Panc1 (cell line): ENCODE data around the gene ERFL. TPM values are rescaled to one million over a fixed set of nuclear protein-coding genes. Genes with fewer than 3 reads are reported as not detected.

ENCODE experiments used
- ATAC-seq: fragments of 200-7000 bp; cut with Tn5 transposase; 2 replicates; pipeline ENCODE4 v1.9.1; 2020; ENCODE audit warnings: mild to moderate bottlenecking, moderate library complexity
- BruUV-seq: library from RNA; stranded (reverse); fragments of 400-500 nt; replicated peaks from 2 replicates; lab custom pipeline; 2021; lab: Mats Ljungman, UMichigan
- CTCF ChIA-PET: fragments of 300-600 bp; sonication (Branson Sonifier 250); formaldehyde crosslinking; loops from one replicate; lab custom pipeline; 2022; ENCODE audit warnings: antibody characterized with exemption; lab: Charles Lee
- POLR2A ChIA-PET: fragments of 300-600 bp; sonication (Branson Sonifier 250); formaldehyde crosslinking; loops from one replicate; lab custom pipeline; 2022; ENCODE audit warnings: antibody characterized with exemption; lab: Charles Lee
- DNase-seq: peaks from one replicate; pipeline ENCODE4 v3.0.0-alpha.2; 2010; ENCODE audit warnings: low read depth, low spot score
- H3K27ac ChIP-seq: 2 replicates; pipeline ENCODE4 v1.5.1; 2011; ENCODE audit warnings: mild to moderate bottlenecking, low read length, inconsistent platforms
- H3K27me3 ChIP-seq: fragments of 200-500 bp; sonication (Bioruptor generic); 2 replicates; pipeline ENCODE4 v1.6.0; 2014; ENCODE audit warnings: low read length, inconsistent platforms; ENCODE audit not compliant: control insufficient read depth, insufficient read depth
- H3K36me3 ChIP-seq: fragments of 200-500 bp; sonication (Bioruptor generic); 2 replicates; pipeline ENCODE4 v1.5.1; 2014; ENCODE audit warnings: inconsistent platforms, mild to moderate bottlenecking, low read length, moderate library complexity; ENCODE audit not compliant: control insufficient read depth, insufficient read depth
- H3K4me1 ChIP-seq: 2 replicates; pipeline ENCODE4 v1.5.1; 2011; ENCODE audit warnings: inconsistent platforms, mild to moderate bottlenecking, low read length, moderate library complexity; ENCODE audit not compliant: control insufficient read depth, insufficient read depth
- H3K4me3 ChIP-seq, 2 experiments: 2 replicates each; pipeline ENCODE4 v1.5.1; 2011 to 2012; ENCODE audit warnings: low read depth in 2 of 2, low read length in 2 of 2, mild to moderate bottlenecking in 2 of 2, inconsistent platforms in 1 of 2, moderate library complexity in 1 of 2
- H3K9me3 ChIP-seq: fragments of 200-500 bp; sonication (Bioruptor generic); 2 replicates; pipeline ENCODE4 v1.5.1; 2014; ENCODE audit warnings: low read depth, mild to moderate bottlenecking, inconsistent platforms, low read length, moderate library complexity; ENCODE audit not compliant: control insufficient read depth, insufficient read depth
- CTCF ChIP-seq: fragments of 450-650 bp; IDR thresholded peaks from 2 replicates; pipeline ENCODE4 v1.5.1; 2017; ENCODE audit warnings: mild to moderate bottlenecking
- POLR2AphosphoS5 ChIP-seq: IDR thresholded peaks from 2 replicates; pipeline ENCODE4 v1.6.1; 2012; ENCODE audit warnings: mild to moderate bottlenecking, low read depth, low read length, moderate library complexity
- REST ChIP-seq, 2 experiments: IDR thresholded peaks; 2 replicates each; pipeline ENCODE4 v1.6.1; 2011 to 2012; ENCODE audit warnings: low read depth in 2 of 2, control low read depth in 1 of 2, low read length in 1 of 2, mild to moderate bottlenecking in 1 of 2, moderate library complexity in 1 of 2; ENCODE audit not compliant: insufficient read depth in 1 of 2
- SIN3A ChIP-seq: IDR thresholded peaks from 2 replicates; pipeline ENCODE4 v1.6.1; 2012; ENCODE audit warnings: low read depth, mild to moderate bottlenecking, low read length, moderate library complexity, borderline replicate concordance; ENCODE audit not compliant: insufficient read depth
- TCF7L2 ChIP-seq: IDR thresholded peaks from 2 replicates; pipeline ENCODE4 v1.6.1; 2011; ENCODE audit warnings: mild to moderate bottlenecking, low read depth, low read length, inconsistent platforms
- in situ Hi-C: cut with HindIII; loops from 2 replicates; pipeline ENCODE4 v1.10.0; 2016; ENCODE audit warnings: low sequenced_read_pairs, low pct_unique_long_range_greater_than_20kb
- intact Hi-C: fragments of 100-400 bp; cut with micrococcal nuclease; formaldehyde crosslinking; loops from one replicate; pipeline ENCODE4 v1.10.0; 2022; ENCODE audit not compliant: unreplicated experiment
- total RNA-seq: library from RNA; stranded (reverse); gene quantifications from one replicate; pipeline ENCODE4 v1.2.1, GENCODE V29; 2021; ENCODE audit not compliant: unreplicated experiment

ERFL gene
- total RNA-seq, 1 experiment from 2014 or later: 0.18 TPM

- TF ChIP-seq TCF7L2 (no peak), REST (IDR thresholded peaks at IDR 0.05; ENCODE audit: insufficient read depth in 1 of 2, low read depth in 2 of 2, low read length in 1 of 2) (no peak), SIN3A (no peak), CTCF (no peak), POLR2AphosphoS5 (no peak)
- Histone ChIP-seq H3K36me3 (no peaks in the 10 kb centered on the region), H3K27ac (no peak overlapping the region), H3K4me1 (no peaks in the 10 kb centered on the region; the same call in 1 of the 2 replicates), H3K27me3 (peaks cover 3% of the 10 kb centered on the region; the same call in 1 of the 2 replicates), H3K4me3 (no peak overlapping the region; a peak in 1 of 4 replicates), H3K9me3 (no peaks in the 10 kb centered on the region)
- no TSS peak for BruUV-seq
- in situ Hi-C loops: no loop called here
- ChIA-PET POLR2A (no interaction called here), CTCF (interaction anchor here (0.7 kb wide), 1 partner anchor 94 kb away, joined by 7 read pairs; no protein-coding TSS in a partner anchor)
- ATAC-seq (no peak), DNase-seq (no peak)
- intact Hi-C loops: no loop called here
Observed at GRCh38 chr19:41926763-41927496, 1.3 kb downstream of the ERFL start.

- no peak overlapping the region for H3K4me3 ChIP-seq
- H3K36me3 ChIP-seq: no peaks in the 10 kb centered on the region
- H3K27me3 ChIP-seq: peaks cover 3% of the 10 kb centered on the region; the same call in 1 of the 2 replicates
- intact Hi-C loops: no loop called here
- H3K27ac ChIP-seq: no peak overlapping the region
- TF ChIP-seq CTCF (no peak), POLR2AphosphoS5 (no peak), REST (IDR thresholded peaks at IDR 0.05; ENCODE audit: insufficient read depth in 1 of 2, low read depth in 2 of 2, low read length in 1 of 2) (no peak), TCF7L2 (no peak), SIN3A (no peak)
- POLR2A ChIA-PET: no interaction called here
- in situ Hi-C loops: no loop called here
- ATAC-seq (no peak), DNase-seq (no peak)
- BruUV-seq: no TSS peak
- no peaks in the 10 kb centered on the region; the same call in 1 of the 2 replicates for H3K4me1 ChIP-seq
- no peaks in the 10 kb centered on the region for H3K9me3 ChIP-seq
- CTCF ChIA-PET: interaction anchor here (0.7 kb wide), 1 partner anchor 93 kb away, joined by 7 read pairs; no protein-coding TSS in a partner anchor
Observed at GRCh38 chr19:41926028-41926762, 2.1 kb downstream of the ERFL start.
